Stimulated activated CD4-positive, alpha-beta T cell treated with anti-CD3 and anti-CD28 coated beads, Interleukin-15, amount 100 ng/mL, for 48 hours (primary cell): ENCODE data around the gene SMPD4.
"Not testable (repeated sequence)": the region's sequence is repeated elsewhere in the genome, so short reads cannot be mapped to it uniquely, and the experiment has no call there.

Source experiments
- DNase-seq, 2 donors: peaks; one replicate each; pipeline ENCODE4 v3.0.0-alpha.2; 2020; ENCODE audit warnings: low read depth in 2 of 2

SMPD4 gene

GRCh38 chr2:130181325-130181879 lies at the start of gene SMPD4:
SMPD4 (minus strand) TSS chr2:130181602; CDS start chr2:130176592, 5,010 bp downstream.
- peak; percentile 95 to 96 for DNase-seq

DNA sequence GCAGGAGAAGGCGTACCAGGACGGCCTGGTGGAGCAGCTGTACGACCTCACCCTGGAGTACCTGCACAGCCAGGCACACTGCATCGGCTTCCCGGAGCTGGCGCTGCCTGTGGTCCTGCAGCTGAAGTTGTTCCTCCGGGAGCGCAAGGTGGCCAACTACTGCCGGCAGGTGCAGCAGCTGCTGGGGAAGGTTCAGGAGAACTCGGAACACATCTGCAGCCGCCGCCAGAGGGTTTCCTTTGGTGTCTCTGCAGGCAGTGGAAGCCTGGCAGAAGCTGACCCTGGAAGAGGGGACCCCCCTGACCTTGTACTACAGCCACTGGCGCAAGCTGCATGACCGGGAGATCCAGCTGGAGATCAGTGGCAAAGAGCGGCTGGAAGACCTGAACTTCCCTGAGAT lies 49.5 kb upstream of the SMPD4 start:
- not testable (repeated sequence) for DNase-seq

- not testable (repeated sequence) for DNase-seq
Observed at GRCh38 chr2:130230376-130230775, 49.0 kb upstream of the SMPD4 start.

DNA sequence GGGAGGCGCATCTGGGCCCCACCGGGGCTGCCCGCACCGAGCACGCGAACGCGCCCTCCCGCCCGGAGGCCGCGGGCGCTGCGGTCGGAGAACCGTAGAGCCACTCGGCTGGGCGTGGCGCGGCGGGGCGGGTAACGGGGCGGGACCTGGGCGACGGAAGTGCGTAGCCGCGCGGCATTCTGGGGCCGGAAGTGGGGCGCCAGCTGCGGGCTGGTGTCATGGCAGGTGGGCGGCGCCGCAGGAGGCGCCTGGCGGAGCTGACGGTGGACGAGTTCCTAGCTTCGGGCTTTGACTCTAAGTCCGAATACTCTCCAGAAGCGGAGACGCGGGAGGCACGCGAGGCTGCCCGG lies 47.7 kb upstream of the SMPD4 start:
- DNase-seq: peak; percentile 2 to 8

DNA sequence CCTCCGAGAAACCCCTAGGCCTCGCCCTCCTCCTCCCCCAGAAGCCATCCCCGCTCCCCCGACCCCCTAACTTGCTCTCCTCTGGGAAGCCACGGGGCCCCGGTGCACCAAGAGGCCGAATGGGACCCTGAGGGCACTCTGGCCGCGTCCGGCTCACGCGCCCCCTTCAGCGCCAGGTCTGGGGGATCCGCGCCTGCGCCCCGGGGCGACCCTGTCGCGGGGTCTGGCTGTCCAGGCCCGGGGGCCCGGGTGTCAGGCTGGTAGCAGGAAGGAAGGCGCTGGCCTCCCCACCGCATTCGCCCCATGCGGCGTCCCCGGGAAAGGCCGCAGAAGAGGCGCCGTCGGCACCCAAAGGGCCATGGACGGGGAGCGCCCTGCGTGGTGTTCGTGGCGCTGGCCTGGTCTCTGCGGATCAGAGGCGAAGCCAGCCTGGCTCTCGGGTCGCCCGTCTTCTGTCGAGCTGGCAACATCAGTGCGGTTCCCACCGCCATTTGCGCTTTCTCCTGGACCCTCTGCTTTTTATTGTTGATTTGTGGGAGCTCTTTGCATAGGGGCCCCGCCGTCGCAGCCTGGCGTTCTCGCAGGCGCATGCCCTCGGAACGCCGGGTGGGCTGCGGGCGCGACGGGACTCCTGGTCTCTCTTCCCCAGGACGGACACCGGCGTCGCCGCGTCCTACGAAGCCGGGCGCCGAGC lies 47.2 kb upstream of the SMPD4 start:
- DNase-seq: not testable (repeated sequence)

DNA sequence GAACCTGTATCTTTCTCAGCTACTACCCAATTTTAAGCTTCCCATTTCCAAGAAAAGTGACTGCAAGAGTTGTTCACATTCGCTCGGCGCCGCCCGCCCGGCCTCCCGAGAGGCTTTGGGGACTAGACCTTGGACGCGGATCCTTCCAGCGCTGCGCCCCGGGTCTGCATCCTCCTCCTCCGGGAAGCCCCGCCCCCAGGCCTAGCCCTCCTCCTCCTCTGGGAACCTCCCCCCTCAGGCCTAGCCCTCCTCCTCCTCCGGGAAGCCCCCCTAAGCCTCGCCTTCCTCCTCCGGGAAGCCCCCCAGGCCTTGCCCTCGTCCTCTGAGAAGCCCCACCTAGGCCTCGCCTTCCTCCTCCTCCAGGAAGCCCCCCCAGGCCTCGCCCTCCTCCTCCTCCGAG lies 46.6 kb upstream of the SMPD4 start:
- not testable (repeated sequence) for DNase-seq

- not testable (repeated sequence) for DNase-seq
Observed at GRCh38 chr2:130222523-130222922, 41.1 kb upstream of the SMPD4 start.

GRCh38 chr2:130220505-130220904 lies 39.1 kb upstream of the SMPD4 start:
- DNase-seq: not testable (repeated sequence)

- not testable (repeated sequence) for DNase-seq
Observed at GRCh38 chr2:130219147-130219546, 37.7 kb upstream of the SMPD4 start.

- not testable (repeated sequence) for DNase-seq
Observed at GRCh38 chr2:130207051-130207450, 25.6 kb upstream of the SMPD4 start.

DNA sequence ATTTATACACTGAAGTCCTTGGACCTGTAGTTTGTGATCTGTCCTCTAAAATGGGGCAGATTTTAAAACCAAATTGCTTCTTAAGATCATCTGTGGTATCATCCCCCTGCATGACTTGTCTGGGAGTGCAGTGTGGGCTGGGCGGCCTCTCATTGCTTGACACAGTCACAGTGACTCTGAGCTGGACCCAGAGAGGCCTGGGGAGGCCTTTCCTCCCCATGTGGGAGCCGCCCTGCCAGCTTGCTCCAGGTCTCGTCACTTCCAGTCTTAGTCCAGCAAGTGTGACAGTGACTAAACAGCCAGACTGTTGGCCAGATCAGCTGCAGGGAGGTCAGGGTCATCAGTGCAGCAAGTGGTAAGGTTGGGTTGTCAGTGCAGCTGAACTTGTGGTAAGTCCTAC lies 21.7 kb upstream of the SMPD4 start:
- DNase-seq: not testable (repeated sequence)

GRCh38 chr2:130202518-130202917 lies 21.1 kb upstream of the SMPD4 start:
- not testable (repeated sequence) for DNase-seq

- DNase-seq: no peak
Observed at GRCh38 chr2:130198343-130198742, 16.9 kb upstream of the SMPD4 start, which contains the start of gene TUBA3E. TUBA3E (minus strand) TSS chr2:130198439; CDS start chr2:130198360, 79 bp downstream.

GRCh38 chr2:130196052-130196451 lies 14.7 kb upstream of the SMPD4 start:
- not testable (repeated sequence) for DNase-seq

- DNase-seq: not testable (repeated sequence)
Observed at GRCh38 chr2:130195089-130195635, 13.8 kb upstream of the SMPD4 start.

- not testable (repeated sequence) for DNase-seq
Observed at GRCh38 chr2:130193824-130194223, 12.4 kb upstream of the SMPD4 start.

DNA sequence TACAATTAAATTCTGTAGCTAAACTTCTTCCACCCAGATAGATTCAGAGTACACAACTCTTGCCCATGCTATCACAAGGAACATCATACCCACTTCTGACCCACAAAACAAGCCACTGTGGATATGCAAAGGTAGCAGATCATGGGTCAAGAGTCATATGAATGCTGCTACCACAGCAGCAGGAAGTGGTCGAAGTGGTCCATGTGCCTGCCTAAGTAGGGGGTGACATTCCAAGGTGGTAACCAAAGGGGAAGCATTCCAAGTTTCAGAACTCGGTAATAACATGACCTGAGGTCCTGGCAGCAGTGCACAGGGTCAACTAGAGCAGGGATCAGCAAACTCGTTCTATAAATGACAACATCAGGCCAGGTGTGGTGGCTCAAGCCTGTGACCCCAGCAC lies 11.0 kb upstream of the SMPD4 start:
- not testable (repeated sequence) for DNase-seq

DNA sequence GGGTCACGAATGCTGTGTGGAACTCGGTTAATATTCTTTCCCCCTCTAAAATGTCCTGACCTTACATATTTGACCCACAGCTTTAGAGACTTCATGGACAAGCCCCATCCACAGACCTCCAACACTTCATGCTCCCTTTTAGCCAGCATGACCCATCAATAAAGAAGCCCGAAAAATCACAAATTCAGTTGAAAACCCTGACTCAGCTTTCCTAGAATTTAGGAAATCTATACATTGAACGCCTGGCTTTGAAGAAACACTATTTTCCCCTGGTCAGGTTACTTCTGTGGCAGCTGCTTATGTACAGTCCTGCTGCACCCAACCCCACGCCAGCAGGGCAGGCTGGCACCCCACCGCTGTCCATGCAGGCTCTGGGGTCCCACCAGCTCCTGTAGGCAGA lies 9.9 kb upstream of the SMPD4 start:
- not testable (repeated sequence) for DNase-seq

DNA sequence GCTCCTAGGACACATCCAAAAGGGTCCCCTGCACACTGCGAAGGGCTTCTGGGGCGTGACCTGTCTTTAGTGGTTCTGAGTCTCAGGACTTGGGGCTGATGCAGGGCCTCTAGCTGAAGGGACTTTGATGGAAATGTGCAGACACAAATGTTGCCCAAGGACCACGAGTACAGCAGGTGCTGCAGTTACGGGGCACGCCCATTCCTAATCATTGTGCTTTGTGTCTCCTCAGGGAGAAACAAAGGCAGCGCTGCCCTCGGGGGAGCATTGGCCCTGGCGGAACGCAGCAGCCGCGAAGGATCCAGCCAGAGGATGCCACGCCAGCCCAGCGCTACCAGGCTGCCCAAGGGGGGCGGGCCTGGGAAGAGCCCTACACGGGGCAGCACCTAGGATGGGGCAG lies 8.8 kb upstream of the SMPD4 start:
- no peak for DNase-seq

- DNase-seq: not testable (repeated sequence)
Observed at GRCh38 chr2:130188958-130189357, 7.6 kb upstream of the SMPD4 start.

DNA sequence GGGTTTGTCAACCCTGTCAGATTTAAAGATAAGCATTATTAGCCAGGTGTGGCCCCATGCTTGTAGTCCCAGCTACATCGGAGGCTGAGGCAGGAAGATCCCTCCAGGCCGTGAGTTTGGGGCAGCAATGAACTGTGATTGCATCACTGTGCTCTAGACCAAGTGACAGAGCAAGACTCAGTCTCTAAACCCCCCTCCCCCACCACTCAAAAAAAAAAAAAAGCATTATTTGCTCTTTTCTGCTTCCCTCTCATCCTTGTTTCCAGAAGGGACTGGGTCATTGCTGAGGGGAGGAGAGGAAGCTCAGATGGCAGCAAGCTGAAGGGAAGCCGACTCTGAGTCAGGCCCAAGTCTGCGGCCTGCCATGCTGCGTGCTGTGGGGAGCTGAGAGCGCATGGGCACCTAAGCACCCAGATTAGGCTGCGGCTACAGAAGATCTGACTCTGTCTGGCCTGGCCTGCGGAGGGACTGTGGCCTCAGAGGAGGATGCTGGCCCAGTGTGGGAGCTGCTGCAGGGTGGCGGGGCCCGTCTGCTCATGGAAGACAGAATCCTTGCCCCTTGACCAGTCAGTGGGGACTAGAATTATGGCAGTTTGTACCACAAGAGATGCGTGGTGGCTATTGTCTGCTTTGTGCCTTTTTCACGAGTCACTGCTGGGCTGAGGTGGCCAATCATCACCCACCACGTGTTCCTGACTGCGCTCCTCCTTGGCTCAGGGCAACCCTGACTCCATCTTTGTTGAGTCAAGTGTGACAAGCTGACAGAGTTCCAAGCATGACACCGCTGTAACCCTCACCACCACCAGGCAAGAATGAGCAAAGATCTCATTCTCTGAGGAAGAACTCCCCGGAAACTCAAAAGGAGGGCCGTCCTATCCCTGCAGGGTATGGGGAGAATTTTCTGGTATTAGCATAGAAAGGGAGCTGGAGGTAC lies 6.7 kb upstream of the SMPD4 start:
- not testable (repeated sequence) for DNase-seq

- DNase-seq: no peak
Observed at GRCh38 chr2:130187268-130187667, 5.9 kb upstream of the SMPD4 start.
